Measurements from ENCODE around the gene NFKBIL1. TPM values are rescaled to one million over a fixed set of nuclear protein-coding genes. Genes with fewer than 3 reads are reported as not detected.

The NFKBIL1 gene
- total RNA-seq, 1 donor from 2014 or later: 29.6 TPM

DNA sequence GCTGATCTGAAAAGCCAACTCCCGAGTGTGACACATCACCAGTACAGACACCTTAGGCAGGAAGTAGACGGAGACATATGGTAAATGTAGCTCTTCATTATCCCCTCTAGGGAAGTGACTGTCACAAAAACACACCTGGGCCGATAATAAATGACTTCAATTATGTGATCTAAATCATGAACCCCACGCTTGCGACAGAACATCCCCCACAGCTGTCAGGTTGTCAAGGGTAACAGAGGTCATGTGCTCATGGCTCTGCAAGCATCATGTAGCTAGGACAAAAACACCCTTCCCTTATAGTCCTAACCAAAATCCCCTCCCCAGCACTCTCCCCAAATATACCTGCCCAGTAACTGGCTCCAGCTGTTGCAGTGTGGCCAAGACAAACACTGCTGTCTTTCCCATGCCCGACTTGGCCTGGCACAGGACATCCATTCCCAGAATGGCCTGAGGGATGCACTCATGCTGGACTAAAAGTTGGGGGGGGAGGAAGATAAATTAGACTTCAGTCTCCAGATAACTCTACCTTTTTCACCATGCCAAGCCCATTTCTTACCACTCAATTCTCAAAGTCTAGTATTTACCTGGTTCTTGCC, 8.5 kb upstream of the NFKBIL1 start:
- Mint-ChIP-seq H3K4me3 (ENCODE audit: unreplicated experiment) (peak overlapping the region; percentile 96), H3K4me1 (ENCODE audit: low read depth) (peaks cover 40% of the 10 kb centered on the region), H3K36me3 (ENCODE audit: low read depth) (peaks cover 48% of the 10 kb centered on the region), H3K9me3 (ENCODE audit: low read depth) (no peaks in the 10 kb centered on the region), H3K27ac (ENCODE audit: unreplicated experiment) (peak overlapping the region; percentile 76), H3K27me3 (ENCODE audit: low read depth) (no peaks in the 10 kb centered on the region)
- TF ChIP-seq, protein P1, sequence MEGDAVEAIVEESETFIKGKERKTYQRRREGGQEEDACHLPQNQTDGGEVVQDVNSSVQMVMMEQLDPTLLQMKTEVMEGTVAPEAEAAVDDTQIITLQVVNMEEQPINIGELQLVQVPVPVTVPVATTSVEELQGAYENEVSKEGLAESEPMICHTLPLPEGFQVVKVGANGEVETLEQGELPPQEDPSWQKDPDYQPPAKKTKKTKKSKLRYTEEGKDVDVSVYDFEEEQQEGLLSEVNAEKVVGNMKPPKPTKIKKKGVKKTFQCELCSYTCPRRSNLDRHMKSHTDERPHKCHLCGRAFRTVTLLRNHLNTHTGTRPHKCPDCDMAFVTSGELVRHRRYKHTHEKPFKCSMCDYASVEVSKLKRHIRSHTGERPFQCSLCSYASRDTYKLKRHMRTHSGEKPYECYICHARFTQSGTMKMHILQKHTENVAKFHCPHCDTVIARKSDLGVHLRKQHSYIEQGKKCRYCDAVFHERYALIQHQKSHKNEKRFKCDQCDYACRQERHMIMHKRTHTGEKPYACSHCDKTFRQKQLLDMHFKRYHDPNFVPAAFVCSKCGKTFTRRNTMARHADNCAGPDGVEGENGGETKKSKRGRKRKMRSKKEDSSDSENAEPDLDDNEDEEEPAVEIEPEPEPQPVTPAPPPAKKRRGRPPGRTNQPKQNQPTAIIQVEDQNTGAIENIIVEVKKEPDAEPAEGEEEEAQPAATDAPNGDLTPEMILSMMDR (IDR thresholded peaks at IDR 0.05): no peak
- no peak for DNase-seq (ENCODE audit: low spot score)

DNA sequence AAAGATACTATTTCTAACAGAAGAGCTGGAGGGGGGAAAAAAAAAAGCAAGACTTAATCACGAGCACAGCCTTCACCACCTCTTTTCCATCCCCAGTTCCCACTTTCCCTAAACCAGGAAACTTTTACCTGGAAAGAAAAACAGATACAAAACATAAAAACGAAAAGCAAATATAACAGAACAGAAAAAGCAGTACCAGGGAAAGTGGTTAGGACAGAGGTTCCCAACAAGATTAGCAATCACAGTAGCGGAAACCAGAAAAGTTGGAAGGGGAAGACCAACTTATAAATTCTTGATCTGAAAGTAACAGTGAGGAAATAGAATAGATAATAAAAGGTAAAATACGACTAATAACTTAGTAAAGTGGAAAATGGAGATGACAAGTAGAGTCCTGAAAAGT, 6.8 kb upstream of the NFKBIL1 start:
- Mint-ChIP-seq H3K4me1 (ENCODE audit: low read depth) (peaks cover 41% of the 10 kb centered on the region), H3K9me3 (ENCODE audit: low read depth) (no peaks in the 10 kb centered on the region), H3K27me3 (ENCODE audit: low read depth) (no peaks in the 10 kb centered on the region), H3K36me3 (ENCODE audit: low read depth) (peaks cover 37% of the 10 kb centered on the region), H3K4me3 (ENCODE audit: unreplicated experiment) (peak overlapping the region; percentile 96), H3K27ac (ENCODE audit: unreplicated experiment) (peak overlapping the region; percentile 99)
- no peak for DNase-seq (ENCODE audit: low spot score)
- TF ChIP-seq, protein P1 (IDR thresholded peaks at IDR 0.05): no peak

DNA sequence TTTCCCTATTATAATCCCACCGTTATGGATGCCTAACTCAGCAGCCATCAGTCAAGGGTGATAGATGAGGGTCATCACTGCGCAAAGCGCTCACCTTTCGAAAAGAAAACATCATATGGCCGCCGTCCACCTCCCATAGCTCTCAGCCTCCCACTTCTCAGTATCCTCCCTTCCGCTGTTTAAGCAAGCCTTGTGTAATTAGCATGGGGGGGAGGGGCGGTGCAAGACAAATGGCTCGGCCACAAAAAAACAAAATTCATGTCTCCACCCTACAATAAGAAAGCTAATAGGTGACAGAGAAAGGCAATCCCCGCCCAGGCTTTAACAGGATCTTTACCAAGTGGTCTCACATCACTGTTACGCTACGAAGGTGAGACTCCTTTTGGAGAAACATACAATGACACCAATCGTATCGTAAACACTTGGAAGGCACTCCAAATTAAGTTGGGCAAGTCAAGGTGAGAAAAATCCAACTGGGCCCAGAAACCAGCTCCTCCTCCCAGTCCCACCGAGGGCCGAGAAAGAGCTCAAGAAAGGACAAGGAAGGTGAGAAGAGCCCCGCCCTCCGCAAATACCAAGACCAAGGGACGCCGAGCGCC, 6.2 kb upstream of the NFKBIL1 start:
- H3K4me1 Mint-ChIP-seq (ENCODE audit: low read depth): peaks cover 46% of the 10 kb centered on the region
- peaks cover 32% of the 10 kb centered on the region for H3K36me3 Mint-ChIP-seq (ENCODE audit: low read depth)
- DNase-seq (ENCODE audit: low spot score): no peak
- H3K4me3 Mint-ChIP-seq (ENCODE audit: unreplicated experiment): peak overlapping the region; percentile 96
- H3K27me3 Mint-ChIP-seq (ENCODE audit: low read depth): no peaks in the 10 kb centered on the region
- no peaks in the 10 kb centered on the region for H3K9me3 Mint-ChIP-seq (ENCODE audit: low read depth)
- TF ChIP-seq, protein P1 (IDR thresholded peaks at IDR 0.05): no peak
- H3K27ac Mint-ChIP-seq (ENCODE audit: unreplicated experiment): peak overlapping the region; percentile 99

DNA sequence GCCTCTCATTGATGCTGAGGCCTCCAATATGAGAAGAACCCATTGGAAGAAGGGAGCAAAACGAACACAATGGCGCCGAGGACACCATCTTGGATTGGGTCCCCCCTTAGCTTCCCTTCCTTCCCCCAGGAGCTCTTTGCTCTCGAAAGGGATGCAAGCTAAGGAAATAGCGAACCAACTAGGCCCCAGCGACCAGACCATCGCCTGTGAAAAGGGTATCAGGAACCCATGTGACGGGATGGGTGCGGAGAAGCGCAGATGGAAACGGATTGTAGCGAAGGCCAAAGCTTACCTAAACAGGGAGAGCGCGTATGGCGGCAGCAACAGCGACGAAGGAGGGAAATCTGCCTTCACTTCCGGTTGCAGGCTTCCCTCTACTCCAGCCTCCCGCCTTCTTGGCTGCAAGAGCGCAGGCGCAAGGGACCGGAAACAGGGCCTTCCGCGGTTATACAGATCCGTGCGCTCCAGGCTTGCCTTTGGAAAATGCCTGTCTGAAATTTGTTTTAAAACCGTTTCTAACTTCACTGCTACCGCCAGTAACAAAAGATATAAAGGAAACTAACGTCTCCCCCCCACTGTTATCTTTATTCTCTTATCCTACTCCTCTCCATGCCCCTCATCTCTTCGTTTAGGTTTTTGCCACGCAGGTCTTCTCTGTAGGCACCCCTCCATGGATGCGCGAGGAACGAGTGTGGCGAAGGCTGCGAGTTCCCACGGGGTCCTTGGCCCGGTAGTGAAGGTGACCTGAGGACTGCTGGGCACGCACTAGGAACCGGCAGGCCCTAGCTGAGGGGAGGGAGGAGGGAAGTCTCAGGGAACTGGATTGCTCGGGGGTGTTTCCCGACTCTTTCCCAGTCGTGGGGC, 5.5 kb upstream of the NFKBIL1 start, which contains the start of gene DDX39B:
TSS of gene DDX39B (minus strand) at position 346 of the 864 bp plus-strand sequence. CDS start 1,471 bp downstream, outside the sequence.
- Mint-ChIP-seq H3K27ac (ENCODE audit: unreplicated experiment) (peak within 1 kb of the TSS; percentile 99), H3K9me3 (ENCODE audit: low read depth) (no peaks in the 10 kb centered on the region), H3K36me3 (ENCODE audit: low read depth) (peaks cover 27% of the 10 kb centered on the region), H3K4me1 (ENCODE audit: low read depth) (peaks cover 54% of the 10 kb centered on the region), H3K4me3 (ENCODE audit: unreplicated experiment) (peak within 1 kb of the TSS; percentile 96), H3K27me3 (ENCODE audit: low read depth) (no peaks in the 10 kb centered on the region)
- TF ChIP-seq, protein P1 (IDR thresholded peaks at IDR 0.05): no peak
- DNase-seq (ENCODE audit: low spot score): peak; percentile 98

DNA sequence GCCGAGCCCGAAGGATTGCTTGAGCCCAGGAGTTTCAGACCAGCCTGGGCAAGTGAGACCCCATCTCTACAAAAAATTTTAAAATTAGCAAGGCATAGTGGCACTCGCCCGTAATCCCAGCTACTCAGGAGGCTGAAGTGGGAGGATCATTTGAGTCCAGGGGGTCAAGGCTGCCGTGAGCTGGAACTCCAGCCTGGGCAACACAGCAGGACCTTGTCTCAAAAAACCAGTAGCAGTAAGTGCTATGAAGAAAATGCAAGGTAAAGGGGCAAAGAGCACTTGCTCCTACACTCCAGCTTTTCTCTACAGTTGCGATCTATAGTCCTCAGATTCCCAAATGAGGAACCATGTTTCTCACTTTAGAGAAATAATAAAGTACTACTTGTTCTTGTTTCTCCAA, 3.8 kb upstream of the NFKBIL1 start:
- H3K4me3 Mint-ChIP-seq (ENCODE audit: unreplicated experiment): no peak overlapping the region
- no peaks in the 10 kb centered on the region for H3K9me3 Mint-ChIP-seq (ENCODE audit: low read depth)
- TF ChIP-seq, protein P1 (IDR thresholded peaks at IDR 0.05): no peak
- H3K36me3 Mint-ChIP-seq (ENCODE audit: low read depth): peaks cover 19% of the 10 kb centered on the region
- no peak for DNase-seq (ENCODE audit: low spot score)
- H3K4me1 Mint-ChIP-seq (ENCODE audit: low read depth): peaks cover 62% of the 10 kb centered on the region
- H3K27ac Mint-ChIP-seq (ENCODE audit: unreplicated experiment): no peak overlapping the region
- no peaks in the 10 kb centered on the region for H3K27me3 Mint-ChIP-seq (ENCODE audit: low read depth)

Measured in chondrocyte (in vitro differentiated cells).